Limb (tissue), 2 donors: ENCODE results near the gene CLCN2.
A peak's percentile ranks its signal among the peaks of the same experiment; 100 is the strongest.

Experiments
- DNase-seq, 2 donors: peaks; one replicate each; pipeline ENCODE4 v3.0.0-alpha.2; 2016; ENCODE audit errors: extremely low spot score in 2 of 2

The CLCN2 gene

GRCh38 chr3:184325715-184326369 lies 35.6 kb downstream of the CLCN2 start:
- DNase-seq = no peak

GRCh38 chr3:184325269-184325668 lies 36.1 kb downstream of the CLCN2 start:
- DNase-seq = no peak

- DNase-seq = no peak
These were observed 37.7 kb downstream of the CLCN2 start for GRCh38 chr3:184323696-184324095.

- no peak for DNase-seq
These were observed 38.5 kb downstream of the CLCN2 start for GRCh38 chr3:184322731-184323487.

GRCh38 chr3:184321666-184322065 lies 39.7 kb downstream of the CLCN2 start:
- DNase-seq = no peak

GRCh38 chr3:184320104-184320445 lies 41.3 kb downstream of the CLCN2 start:
- DNase-seq = peak; percentile 39 to 61

- no peak for DNase-seq
These were observed 44.2 kb downstream of the CLCN2 start for GRCh38 chr3:184317201-184317600.

GRCh38 chr3:184316792-184317191 lies 44.6 kb downstream of the CLCN2 start:
- no peak for DNase-seq

GRCh38 chr3:184315871-184316661 lies 45.3 kb downstream of the CLCN2 start:
- DNase-seq = peak in 1 of 2 donors; percentile 41

GRCh38 chr3:184315543-184315867 lies 45.9 kb downstream of the CLCN2 start:
- DNase-seq = no peak

- peak; percentile 74 to 88 for DNase-seq
These were observed 46.5 kb downstream of the CLCN2 start for GRCh38 chr3:184314700-184315542.

GRCh38 chr3:184314363-184314699 lies 47.1 kb downstream of the CLCN2 start, which contains the start of gene EIF4G1:
TSS of gene EIF4G1 (plus strand) at chr3:184314606. CDS start at chr3:184315797, 1,191 bp downstream.
- DNase-seq = peak; percentile 95 to 96

- DNase-seq = no peak
These were observed 49.8 kb downstream of the CLCN2 start for GRCh38 chr3:184311633-184312032.

GRCh38 chr3:184308744-184309143 lies 52.7 kb downstream of the CLCN2 start:
- no peak for DNase-seq

- DNase-seq = no peak
These were observed 53.5 kb downstream of the CLCN2 start for GRCh38 chr3:184307915-184308314.

GRCh38 chr3:184306341-184306972 lies 54.9 kb downstream of the CLCN2 start:
- DNase-seq = no peak

- no peak for DNase-seq
These were observed 55.8 kb downstream of the CLCN2 start for GRCh38 chr3:184305577-184305976.

GRCh38 chr3:184300378-184300720 lies 61.1 kb downstream of the CLCN2 start:
- DNase-seq = no peak

- no peak for DNase-seq
These were observed 61.7 kb downstream of the CLCN2 start for GRCh38 chr3:184299488-184300377.
